Forelimb muscle (tissue), 1 donor: ENCODE measurements around the gene MXRA7. TPM values are rescaled to one million over a fixed set of nuclear protein-coding genes. Genes with fewer than 3 reads are reported as not detected.
"Not testable (repeated sequence)": the region's sequence is repeated elsewhere in the genome, so short reads cannot be mapped to it uniquely, and the experiment has no call there.

Experiments
- DNase-seq: peaks from one replicate; pipeline ENCODE4 v3.0.0-alpha.2; 2013; ENCODE audit warnings: low read depth
- polyA plus RNA-seq: library from polyadenylated mRNA; unstranded; fragments of 120-200 nt; gene quantifications from one replicate; pipeline ENCODE4 v1.2.1, GENCODE V29; 2013; ENCODE audit not compliant: insufficient read length

Gene MXRA7, protein sequence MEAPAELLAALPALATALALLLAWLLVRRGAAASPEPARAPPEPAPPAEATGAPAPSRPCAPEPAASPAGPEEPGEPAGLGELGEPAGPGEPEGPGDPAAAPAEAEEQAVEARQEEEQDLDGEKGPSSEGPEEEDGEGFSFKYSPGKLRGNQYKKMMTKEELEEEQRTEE
- polyA plus RNA-seq, result 135 TPM

DNA sequence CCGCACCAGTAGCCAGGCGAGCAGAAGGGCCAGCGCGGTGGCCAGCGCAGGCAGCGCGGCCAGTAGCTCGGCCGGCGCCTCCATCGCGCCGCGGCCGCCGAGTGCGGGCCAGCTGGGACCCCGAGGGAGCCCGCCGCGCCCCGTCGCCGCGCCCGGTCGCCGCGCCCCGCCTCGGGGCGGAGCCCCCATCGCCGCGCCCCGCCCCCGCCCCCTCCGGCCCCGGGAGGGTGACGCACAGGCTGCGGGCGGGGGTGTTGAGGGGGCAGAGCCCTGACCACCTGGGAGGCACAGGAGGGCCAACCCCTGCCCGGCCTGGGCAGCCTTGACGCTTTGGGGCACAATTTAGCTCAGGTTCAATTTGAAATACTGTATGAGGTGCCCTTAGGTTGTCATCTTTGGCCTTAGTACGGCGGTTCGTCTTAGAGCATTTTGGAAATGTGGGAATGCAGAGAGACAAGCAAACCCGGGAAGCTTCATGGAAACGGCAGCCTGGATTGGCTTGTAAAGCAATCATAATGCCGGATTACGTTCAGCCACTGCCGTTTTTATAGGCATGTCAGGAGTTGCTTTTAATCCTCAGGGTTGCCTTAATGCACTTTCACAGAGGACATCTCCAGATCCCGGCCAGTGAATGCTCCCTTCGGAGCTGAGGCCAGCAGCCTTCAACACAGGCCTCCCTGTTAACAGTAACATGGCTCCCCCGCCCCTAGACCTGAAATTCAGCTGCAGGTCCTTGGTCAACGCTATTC, at the start of gene MXRA7:
TSS of gene MXRA7 (minus strand) at position 103 of the 749 bp plus-strand sequence. CDS start at position 84, 19 bp downstream.
- no peak for DNase-seq

DNA sequence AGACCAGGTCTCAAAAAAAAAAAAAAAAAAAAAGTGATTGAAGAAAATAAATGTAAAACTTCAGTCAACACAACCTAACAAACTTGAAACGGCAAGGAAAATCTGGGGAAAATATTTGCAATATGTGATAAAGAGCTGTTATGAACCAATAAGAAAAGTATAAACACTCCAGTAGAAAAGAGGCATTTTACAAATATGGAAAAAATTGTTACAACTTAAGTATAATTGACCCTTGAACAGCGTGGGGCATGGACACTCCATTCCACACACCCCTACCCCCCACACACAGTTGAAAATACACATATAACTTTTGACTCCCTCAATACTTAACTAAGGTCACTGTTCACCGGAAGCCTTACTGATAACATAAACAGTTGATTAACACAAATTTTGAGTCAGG, 47.8 kb upstream of the MXRA7 start:
- DNase-seq, result no peak

DNA sequence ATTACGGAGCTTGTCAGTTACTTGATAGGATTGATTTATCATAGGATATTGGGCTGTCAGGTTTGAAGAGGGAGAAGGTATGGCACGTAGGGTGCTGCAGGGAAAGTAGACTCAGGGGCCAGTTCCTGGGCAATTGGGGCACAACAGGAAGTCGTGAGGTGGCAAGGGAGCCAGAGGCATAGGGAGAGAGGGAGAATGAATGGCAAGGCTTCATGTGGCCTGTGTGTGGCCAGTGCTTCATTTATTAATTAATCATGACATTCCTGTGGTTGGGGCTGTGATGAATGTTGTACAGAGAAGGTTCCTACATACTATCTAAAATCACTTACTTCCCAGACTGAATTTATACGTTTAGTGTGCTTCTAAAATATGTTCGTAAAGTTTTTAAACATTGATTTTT, 46.5 kb upstream of the MXRA7 start:
- DNase-seq, result no peak

DNA sequence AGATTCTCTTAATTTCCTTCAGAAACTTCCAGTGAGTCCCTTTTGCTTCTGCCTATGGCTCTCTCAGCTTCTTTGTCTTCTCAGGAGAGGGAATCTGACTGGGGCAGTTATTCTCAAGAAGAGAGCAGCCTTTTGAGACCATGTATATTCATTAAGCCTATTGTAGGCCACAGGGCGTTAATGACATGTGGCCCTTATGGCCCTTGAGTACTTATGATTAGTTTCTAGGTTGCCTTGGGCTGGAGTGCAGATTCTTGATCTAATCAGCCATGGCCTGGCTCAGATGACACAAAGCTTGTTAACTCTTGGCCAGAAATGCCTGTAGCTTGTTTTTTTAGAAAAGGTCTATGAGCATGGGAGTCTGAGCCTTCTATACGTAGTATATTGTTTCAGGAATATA, 44.5 kb upstream of the MXRA7 start:
- no peak for DNase-seq

DNA sequence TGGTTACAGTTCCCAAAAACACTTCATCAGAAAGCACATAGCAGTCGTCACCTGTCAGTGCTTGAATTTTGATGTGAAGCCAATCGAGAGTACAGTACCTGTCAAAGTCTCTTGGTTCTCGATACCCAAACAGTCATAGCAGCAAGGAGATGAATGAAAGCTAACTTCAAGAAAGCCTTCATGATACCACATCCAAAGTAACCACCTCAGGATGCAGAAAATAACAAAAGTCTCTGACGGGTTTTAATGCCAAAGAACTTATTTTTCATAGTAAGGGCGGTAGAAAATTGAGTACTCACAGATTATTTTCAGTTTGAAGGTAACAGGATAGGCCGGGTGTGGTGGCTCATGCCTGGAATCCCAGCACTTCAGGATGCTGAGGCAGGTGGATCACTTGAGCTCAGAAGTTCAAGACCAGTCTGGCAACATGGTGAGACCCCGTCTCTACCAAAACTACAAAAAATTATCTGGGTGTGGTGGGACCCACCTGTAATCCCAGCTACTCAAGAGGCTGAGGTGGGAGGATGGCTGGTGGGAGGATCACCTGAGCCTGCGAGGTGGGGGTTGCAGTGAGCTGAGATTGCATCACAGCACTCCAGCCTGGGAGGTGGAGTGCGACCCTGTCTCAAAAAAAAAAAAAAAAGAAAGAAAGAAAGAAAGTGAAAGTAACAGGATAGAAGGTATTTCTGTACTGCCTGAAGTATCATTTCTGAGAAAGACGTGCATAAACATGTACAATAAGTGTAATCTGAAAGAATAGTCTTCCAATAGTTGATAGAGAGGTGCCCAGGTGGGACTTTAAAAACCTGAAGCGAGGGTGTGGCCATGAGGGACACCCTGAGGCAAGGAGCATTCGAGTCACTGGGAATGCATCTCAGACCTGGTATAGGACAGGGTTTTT, 42.5 kb upstream of the MXRA7 start:
- DNase-seq, result no peak

DNA sequence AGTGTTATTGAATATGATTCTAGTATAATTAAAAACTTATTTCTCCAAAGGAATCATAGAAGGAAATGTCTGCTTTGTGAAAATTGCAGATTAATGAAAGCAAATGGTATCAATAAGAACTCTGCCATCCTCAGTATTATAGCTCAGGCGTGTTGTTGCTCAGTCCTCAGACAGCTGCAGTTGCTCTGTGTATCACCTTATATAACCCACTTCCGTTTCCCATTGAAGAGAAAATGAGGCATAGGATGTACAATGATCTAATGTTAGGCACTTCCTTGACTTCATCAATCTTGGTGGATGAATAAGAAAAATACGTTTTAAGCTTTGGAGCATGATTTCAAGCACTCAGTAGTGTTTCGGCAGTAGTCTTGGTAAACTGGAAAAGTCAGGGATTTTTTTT, 41.2 kb upstream of the MXRA7 start:
- no peak for DNase-seq

DNA sequence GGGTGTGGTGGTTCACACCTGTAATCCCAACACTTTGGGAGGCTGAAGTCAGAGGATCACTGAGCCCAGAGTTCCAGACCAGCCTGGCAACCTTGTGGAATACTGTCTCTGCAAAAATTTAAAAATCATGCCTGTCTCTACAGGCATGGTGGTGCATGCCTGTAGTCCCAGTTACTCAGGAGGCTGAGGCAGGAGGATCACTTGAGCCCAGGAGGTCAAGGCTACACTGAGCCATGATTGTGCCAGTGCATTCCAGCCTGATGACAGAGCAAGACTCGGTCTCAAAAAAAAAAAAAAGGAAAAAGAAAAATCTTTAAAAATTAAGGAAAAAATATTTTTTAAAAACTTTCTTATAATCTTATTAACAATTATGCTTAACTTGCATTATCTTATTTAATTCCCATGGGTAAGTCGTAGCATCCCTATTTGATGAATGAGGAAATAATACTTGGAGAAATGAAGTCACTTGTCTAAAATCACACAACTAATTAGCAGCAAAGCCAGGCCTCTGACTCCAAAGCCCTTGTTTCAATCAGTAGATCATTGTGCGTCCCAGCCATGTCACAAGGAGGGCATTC, 40.7 kb upstream of the MXRA7 start:
- no peak for DNase-seq

DNA sequence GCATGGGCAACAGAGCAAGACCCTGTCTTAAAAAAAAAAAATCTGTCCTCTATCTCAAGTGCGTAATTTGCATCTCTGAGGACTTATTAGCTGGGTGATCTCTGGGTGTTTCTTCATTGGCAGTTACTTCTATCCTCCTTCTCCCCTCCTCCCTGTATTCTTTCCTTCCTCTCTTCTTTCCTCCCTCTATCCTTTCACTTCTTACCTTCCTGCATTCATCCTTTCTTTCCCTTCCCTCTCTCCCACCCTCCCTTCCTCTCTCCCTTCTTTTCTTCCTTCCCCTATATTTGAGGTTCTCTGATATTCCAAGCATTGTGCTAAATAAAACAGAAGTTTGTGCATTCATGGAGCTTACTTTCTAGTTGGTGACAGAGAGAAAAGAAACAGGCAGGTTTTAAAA, 37.9 kb upstream of the MXRA7 start:
- no peak for DNase-seq

DNA sequence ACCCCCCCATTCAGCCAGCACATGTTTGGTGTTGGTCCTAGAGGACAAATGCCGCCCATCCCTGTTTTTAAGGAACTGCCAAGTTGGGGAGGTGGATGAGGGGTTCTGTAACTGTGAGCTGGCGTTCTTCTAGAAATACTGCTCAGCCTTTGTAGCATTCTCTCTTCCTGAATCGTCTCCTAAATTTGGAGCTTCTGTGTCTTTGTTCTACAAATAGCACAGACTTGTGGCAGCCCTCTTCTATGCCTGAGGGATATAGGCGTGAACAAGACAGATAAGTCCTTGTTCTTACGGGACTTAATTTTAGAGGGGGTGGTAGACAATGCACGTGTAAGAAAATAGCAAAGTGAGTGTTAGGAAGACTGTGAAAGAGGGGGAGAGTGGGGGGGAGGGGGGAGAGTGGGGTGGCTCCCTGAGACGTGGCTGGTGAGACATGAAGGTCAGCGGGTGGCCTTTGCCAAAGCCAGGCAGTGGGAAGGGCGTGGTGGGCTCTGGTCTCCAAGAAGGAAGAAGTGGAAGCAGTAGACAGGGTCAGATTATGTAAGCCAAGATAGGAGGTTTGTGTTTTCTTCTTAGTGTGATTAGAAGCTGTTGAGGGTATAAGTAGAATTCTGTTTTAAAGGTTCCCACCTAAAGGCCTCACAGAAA, 37.1 kb upstream of the MXRA7 start:
- no peak for DNase-seq

DNA sequence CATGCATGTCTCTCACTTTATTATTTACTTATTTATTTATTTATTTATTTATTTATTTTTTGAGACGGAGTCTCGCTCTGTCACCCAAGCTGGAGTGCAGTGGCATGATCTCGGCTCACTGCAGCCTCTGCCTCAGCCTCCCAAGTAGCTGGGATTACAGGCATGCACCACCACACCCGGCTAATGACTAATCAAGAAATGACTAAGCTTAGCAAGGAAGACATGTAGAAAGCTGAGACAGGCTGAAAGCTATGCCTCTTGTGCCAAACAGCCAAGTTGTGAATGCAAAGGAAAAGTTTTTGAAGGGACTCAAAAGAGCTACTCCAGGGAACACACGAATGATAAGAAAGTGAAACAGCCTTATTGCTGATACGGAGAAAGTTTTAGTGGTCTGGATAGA, 35.0 kb upstream of the MXRA7 start:
- not testable (repeated sequence) for DNase-seq

DNA sequence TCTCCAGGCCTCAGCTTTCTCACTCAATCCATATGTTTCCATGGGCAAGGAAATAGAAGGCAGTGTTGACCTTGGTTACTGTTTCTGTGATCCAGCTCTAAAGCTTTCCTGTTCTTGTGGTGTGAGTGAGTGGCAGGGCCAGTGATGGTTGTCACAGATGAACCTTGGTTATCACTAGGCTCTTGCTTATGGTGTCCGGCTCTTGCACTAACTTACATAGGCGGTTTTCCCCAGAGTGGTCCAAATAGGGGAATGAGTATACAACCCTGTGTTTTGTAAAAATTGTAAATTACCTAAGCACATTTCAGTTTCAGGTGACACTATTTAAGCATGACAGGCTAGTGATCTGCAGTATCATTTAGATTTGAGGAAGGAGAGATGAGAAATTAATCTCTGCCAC, 34.0 kb upstream of the MXRA7 start:
- no peak for DNase-seq

DNA sequence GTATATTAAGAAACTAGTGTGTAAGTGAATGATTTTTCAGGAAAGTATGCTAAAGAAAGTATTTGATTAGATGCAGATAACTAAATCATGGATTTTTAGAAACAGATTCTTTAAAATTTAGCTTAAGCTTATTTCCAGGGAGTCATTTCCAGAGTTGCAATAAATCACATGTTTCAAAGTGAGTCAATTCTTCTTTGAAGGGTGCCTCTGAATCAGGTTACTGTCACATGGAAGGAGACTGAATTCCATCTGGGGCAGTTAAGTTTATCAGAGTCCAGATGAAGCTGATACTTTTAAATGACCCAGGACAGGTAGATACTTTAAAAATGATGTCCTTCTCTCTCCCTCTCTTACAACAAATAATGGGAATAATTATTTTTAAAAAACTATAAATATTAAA, 32.2 kb upstream of the MXRA7 start:
- DNase-seq, result no peak

DNA sequence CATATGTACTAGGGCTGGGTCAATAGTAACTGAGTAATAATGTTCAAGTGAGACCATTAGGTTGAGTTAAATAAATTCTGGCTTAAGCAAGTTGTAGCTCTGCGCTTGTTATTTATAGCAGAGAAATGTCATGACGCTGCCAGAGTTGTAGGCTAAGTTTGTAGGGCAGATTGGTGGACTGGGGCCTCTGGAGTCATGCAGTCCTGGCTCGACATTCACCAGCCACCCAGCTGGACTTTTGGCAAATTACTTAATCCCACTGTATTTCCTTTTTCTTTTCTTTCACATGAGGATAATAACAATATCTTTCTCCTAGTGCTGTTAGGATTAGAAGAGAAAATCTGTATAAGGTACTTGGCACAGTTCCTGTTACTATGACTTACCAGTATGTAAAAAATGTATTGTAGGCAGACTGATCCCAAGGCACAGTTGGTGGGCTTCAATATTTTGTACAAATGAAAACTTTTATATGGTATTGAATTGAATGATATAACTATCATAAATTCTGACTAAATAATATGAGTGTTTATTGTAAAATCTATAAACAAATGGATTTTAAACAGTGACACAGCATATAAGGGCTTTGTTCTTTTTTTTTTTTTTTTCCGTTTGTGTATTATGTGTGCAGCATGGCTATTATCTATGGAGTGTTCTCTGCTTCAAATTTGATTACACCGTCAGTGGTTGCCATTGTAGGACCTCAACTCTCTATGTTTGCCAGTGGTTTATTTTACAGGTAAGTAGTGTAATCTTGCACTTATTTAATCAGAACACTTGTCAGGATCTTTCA, 29.8 kb upstream of the MXRA7 start:
- DNase-seq, result no peak

DNA sequence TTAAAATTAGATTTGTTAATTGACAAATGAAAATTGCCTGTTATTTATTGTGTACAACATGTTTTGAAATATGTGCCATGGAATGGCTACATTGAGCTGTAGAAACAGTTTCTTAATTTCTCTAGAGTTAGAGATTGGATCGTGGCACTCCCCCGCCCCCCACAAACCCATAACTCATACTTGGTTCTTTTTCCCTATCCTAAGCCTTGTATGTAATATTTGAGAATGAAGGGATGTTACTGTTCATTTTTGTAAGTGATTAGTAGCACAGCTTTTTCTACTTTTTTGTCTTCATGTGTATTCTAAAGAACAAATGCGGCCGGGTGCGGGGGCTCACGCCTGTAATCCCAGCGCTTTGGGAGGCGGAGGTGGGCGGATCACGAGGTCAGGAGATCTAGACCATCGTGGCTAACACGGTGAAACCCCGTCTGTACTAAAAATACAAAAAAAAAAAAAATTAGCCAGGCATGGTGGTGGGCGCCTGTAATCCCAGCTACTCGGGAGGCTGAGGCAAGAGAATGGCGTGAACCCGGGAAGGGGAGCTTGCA, 28.9 kb upstream of the MXRA7 start:
- DNase-seq, result not testable (repeated sequence)

DNA sequence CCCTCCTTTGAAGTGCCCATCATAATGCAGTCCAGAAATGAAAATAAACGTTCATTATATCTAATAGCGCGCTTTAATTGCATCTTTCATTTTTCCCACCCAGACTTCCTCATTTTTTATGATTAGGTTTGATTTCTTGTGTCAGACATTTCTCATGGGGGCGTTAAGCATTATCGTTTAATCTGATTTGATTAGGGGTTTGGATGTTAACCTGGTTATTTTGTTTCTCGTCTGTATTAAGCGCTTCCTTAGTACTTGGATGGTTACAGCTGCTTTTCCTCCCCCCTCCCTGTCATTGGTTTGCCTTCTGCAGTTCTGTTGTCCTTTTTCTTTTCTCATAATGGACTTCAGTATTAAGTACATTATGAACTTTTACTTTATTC, 27.7 kb upstream of the MXRA7 start:
- no peak for DNase-seq

DNA sequence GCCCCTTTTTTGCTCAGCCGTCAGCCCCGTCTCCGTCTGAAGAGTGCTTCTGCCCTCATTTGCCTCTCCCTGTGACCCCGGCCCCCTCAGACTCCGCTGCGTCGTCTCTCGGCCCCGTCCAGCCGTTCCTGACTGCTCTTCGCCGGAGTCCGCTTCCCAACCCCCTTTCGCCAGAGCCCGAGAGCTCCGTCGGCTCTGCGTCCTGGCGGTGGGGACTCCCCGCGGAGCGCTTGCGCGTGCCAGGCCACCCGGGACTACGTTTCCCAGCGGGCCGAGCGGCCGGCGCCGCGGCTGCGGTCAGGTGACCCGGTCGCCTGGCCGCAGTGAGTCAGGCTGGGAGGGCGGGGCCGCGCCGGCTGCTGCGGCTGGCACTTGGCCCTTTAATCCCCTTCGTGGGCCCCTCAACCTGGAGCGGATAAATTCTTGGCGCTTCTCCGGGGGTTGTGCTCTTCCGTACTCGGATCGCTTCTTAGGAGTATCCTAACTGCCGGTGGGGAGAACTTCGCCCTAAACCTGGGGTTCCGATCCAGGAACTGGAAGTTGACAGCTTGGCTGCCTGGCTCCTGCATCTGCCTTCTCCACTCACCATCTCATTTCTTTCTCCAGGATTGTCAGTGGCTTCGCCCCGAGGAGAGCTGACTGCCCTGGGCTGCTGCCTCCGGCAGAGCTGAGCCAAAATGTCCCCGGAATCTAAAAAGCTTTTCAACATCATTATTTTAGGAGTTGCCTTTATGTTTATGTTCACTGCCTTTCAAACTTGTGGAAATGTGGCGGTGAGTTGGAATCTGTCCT, 27.1 kb upstream of the MXRA7 start, which contains the start of gene MFSD11:
TSS of gene MFSD11 (plus strand) at position 444 of the 792 bp plus-strand sequence. CDS start at position 678, 234 bp downstream.
- peak; percentile 92 for DNase-seq

DNA sequence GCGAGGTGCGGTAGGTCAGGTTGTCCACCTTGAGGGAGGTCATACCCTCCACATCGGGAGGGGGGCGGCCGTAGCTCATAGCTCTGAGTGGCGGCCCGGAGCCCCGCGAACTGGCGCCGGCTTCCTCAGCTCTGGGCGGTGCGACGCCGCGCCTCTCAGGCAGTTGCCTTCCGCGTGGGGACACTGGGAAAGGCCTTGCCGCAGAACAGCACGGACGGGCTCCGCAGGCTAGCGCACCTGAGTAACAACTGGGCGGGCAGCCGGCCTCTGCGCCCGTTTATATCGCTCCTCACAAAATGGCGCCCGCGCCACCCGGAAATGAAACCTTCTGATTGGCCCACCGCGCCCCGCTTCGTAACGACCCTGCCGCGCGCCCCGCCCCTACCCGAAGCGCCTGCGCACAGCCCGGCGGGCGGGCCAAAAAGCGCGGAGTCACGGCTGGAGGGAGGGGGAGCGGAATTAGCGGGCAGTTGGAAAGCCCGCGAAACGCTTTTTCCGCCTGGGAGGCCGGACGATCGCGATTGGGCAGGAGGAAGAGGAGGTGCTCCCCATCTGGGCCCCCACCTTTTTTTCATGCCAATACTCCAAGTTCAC, 26.4 kb upstream of the MXRA7 start, which contains the start of gene SRSF2:
TSS of gene SRSF2 (minus strand) at position 250 of the 594 bp plus-strand sequence. CDS start at position 79, 171 bp downstream.
- DNase-seq, result peak; percentile 96

DNA sequence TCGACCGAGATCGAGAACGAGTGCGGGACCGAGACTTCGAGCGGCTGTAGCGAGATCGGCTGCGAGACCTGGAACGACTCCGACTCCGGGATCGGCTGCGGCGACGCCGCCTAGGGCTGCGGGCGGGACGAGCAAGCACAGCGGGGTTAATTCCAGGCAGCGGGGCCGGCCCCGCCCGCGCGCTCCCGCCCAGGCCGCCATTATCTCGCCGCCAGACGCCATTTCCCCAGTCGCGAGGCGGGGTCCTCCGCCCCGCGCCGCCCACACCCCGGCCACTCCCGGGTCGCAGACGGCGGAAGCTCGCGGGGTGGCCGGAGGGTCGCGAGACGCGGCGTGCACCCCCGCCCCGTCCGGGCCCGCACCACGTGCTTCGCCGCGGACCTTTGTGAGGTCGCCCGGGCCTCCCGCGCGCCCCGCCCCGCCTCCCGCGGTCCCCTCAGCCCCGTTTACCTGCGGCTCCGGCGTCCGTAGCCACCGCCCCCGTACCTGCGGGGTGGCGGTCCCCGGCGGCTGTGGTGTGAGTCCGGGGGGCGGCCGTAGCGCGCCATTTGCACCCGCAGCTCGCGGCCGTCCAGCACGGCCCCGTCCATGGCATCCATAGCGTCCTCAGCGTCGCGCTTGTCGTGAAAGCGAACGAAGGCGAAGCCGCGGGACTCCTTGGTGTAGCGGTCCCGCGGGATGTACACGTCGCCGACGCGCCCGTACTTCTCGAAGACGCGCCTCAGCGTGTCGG, 25.8 kb upstream of the MXRA7 start:
- no peak for DNase-seq
